ENCODE measurements around the gene METAP1.

DNA sequence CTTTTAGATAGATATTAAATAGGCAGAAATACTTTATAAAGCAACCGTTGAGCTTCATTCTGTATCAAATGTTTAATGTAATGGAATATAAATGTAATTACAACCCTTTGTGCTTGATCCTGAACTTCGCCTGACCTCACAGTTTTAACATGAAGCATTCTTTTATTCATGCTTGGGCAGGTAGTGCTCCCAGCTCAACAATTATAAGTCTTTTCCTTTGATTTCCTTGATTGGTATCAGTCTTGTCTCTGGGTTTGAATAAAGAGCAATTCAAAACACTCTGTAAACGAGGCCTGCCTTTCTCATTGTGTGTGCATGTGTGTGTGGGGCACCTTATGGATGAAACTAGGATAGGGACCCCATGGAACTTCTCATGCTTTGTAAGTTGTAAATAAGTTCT, 6.8 kb downstream of the METAP1 start:
- no peak for TF ChIP-seq CTCF (conservative IDR thresholded peaks at IDR 0.05; ENCODE audit: low read depth in 2 of 2)
- no peak for TF ChIP-seq POLR2AphosphoS5 (IDR thresholded peaks at IDR 0.05; ENCODE audit: low read depth)
- TF ChIP-seq EZH2 (IDR thresholded peaks at IDR 0.05; ENCODE audit: low read depth, unreplicated experiment) = no peak
- TF ChIP-seq EZH2phosphoT487 (IDR thresholded peaks at IDR 0.05; ENCODE audit: unreplicated experiment) = no peak
- TF ChIP-seq CREB1 (CRISPR knock-in tag; IDR thresholded peaks at IDR 0.05; ENCODE audit: low read depth) = no peak
- TF ChIP-seq, protein P1, sequence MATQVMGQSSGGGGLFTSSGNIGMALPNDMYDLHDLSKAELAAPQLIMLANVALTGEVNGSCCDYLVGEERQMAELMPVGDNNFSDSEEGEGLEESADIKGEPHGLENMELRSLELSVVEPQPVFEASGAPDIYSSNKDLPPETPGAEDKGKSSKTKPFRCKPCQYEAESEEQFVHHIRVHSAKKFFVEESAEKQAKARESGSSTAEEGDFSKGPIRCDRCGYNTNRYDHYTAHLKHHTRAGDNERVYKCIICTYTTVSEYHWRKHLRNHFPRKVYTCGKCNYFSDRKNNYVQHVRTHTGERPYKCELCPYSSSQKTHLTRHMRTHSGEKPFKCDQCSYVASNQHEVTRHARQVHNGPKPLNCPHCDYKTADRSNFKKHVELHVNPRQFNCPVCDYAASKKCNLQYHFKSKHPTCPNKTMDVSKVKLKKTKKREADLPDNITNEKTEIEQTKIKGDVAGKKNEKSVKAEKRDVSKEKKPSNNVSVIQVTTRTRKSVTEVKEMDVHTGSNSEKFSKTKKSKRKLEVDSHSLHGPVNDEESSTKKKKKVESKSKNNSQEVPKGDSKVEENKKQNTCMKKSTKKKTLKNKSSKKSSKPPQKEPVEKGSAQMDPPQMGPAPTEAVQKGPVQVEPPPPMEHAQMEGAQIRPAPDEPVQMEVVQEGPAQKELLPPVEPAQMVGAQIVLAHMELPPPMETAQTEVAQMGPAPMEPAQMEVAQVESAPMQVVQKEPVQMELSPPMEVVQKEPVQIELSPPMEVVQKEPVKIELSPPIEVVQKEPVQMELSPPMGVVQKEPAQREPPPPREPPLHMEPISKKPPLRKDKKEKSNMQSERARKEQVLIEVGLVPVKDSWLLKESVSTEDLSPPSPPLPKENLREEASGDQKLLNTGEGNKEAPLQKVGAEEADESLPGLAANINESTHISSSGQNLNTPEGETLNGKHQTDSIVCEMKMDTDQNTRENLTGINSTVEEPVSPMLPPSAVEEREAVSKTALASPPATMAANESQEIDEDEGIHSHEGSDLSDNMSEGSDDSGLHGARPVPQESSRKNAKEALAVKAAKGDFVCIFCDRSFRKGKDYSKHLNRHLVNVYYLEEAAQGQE (IDR thresholded peaks at IDR 0.05; ENCODE audit: unreplicated experiment) = no peak
- no peak for TF ChIP-seq JUNB (IDR thresholded peaks at IDR 0.05; ENCODE audit: unreplicated experiment)
- no peak for TF ChIP-seq ZNF331 (CRISPR knock-in tag; IDR thresholded peaks at IDR 0.05; ENCODE audit: low read depth)
- TF ChIP-seq ZNF114 (CRISPR knock-in tag; IDR thresholded peaks at IDR 0.05) = no peak

All from GM23338 (cell line).